NB4 (cell line): Measurements from ENCODE around the gene ARSI.

Source experiments
- CTCF ChIP-seq: IDR thresholded peaks from one replicate; pipeline ENCODE4 v1.5.1; 2012; ENCODE audit warnings: low read depth, low read length
- POLR2A ChIP-seq: IDR thresholded peaks from 2 replicates; pipeline ENCODE4 v1.6.1; 2011; ENCODE audit warnings: mild to moderate bottlenecking; ENCODE audit not compliant: insufficient read length; ENCODE audit errors: extremely low read depth

GRCh38 chr5:150346592-150346991 lies 43.9 kb upstream of the ARSI start:
- TF ChIP-seq CTCF: no peak
- TF ChIP-seq POLR2A: no peak
